SKM-1 (cell line): ENCODE results near the gene PSME3IP1.
"Not testable (repeated sequence)": the region's sequence is repeated elsewhere in the genome, so short reads cannot be mapped to it uniquely, and the experiment has no call there.

ENCODE experiments used
- DNase-seq: peaks from one replicate; lab custom pipeline; 2025; ENCODE audit not compliant: unreplicated experiment; lab: John Stamatoyannopoulos, UW

Gene PSME3IP1, protein sequence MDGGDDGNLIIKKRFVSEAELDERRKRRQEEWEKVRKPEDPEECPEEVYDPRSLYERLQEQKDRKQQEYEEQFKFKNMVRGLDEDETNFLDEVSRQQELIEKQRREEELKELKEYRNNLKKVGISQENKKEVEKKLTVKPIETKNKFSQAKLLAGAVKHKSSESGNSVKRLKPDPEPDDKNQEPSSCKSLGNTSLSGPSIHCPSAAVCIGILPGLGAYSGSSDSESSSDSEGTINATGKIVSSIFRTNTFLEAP

DNA sequence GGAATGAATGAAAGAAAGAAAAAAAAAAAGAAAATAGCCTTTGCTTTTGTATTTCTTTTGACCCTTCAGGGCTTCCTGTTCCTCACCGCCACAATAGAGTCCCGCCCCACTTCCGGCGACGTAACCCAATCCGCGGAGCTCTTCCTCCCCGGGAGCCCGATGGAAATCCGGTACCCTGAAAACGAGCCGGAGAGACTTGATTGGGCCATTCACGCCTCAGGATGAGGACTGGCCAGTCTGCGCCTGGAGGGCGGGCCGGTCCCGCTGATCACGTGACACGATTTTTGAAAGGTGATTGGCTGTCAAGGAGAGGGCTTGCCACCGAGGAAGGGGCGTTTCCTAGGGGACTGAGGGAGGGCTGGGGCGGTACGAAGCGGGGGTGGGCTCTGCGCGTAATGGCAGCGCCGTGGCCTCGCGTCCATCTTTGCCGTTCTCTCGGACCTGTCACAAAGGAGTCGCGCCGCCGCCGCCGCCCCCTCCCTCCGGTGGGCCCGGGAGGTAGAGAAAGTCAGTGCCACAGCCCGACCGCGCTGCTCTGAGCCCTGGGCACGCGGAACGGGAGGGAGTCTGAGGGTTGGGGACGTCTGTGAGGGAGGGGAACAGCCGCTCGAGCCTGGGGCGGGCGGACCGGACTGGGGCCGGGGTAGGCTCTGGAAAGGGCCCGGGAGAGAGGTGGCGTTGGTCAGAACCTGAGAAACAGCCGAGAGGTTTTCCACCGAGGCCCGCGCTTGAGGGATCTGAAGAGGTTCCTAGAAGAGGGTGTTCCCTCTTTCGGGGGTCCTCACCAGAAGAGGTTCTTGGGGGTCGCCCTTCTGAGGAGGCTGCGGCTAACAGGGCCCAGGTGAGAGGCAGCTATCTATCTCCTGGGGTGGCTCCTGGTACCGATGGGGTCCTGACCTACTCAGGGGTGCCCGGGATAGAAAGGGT lies at the start of gene PSME3IP1, which contains the start of gene RSPRY1:
Gene PSME3IP1 (minus strand): TSS at position 95 of the 927 bp plus-strand sequence. CDS start 12,185 bp downstream, outside the sequence.
Gene RSPRY1 (plus strand): TSS at position 385 of the 927 bp plus-strand sequence. CDS start 18,330 bp downstream, outside the sequence.
- DNase-seq, result peak; percentile 99

DNA sequence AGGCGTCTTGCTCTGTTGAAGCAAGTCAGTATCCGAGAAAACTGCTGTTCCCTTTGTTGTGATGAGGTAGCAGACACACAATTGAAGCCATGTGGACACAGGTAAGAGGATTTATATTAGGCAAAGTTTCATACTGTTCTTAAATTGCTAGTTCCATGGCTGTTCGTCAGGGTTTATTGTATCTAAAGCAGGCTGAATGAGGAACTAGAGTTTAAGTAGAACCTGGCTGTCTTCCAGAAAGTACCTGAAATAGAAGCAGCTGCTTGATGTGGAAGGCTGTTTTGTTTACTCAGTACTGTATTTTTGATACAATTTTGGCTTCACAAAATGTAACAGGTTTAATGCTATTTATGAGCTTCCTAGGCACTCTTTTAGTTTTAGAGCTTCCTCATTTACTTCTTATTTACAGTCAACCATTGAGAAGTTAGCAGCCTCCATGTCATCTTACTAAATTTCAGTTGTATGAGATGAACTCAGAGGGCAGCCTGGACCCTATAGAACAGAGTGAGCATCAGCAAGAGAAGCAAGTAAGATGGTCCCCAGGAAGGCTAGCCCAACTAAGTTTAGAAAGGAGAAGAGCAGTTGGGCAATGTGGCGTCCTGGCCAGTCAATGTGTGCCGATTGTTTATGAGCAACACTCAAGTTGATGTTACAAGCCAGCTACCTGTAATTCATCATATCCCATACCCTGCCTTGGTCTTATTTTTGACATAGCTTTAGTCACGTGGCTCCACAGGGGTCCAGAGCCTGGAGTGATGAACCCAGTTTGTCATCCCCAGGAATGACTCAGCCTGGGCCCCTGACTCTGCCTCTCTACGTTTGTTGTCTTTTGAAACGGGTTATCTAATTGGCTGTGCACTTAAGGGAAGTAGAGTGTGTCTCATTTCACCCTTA lies 49.5 kb upstream of the PSME3IP1 start:
- no peak for DNase-seq

DNA sequence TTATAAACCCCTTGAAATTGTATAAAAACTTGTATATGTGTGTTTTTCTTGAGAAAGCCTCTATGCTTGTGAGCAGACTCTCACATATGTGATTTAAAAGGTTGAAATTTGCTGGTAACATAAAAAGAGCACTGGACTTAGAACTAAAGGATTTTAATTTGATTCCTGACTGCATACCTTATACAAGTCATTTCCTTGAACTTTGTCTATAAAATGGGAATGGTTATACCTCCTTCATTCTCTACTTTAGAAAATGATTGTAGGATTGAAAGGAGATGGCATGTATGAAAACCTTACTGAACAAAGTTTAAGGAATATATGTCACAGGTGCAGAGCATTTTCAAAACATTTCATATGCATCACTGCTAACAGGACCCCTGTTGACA lies 48.9 kb upstream of the PSME3IP1 start:
- no peak for DNase-seq

DNA sequence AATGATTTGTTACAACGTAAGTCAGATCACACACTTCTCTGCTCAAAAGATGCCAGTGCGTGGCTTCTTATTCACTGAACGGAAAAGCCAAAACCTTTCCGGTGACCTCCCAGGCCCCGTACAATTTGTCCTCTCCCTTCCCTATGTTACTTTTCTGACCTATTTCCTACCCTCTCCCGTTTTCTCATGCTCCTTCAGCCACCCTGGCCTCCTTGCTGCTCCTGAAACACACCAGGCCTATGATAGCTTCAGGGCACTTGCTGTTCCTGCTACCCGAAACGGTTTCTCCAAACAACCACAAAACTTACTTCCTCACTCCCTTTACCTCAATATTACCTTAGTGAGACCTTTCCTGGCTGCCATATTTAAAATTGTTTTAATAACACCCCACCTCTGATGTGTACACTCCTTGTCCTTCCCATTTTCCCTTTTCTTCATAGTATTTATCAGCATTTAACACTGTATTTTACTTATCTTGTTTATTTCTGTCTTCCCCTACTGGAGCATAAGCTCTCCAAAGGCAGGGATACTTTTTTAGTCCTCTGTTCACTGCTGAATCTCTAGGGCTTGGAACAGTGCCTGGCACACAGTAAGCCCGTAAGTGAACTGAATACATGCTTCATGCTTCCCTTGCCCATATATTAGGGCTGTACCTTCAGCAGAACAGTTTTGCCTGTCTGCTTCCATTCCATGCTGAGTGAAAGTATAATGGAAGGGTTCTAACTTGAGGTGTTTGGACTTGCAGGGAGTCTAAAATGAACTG lies 48.3 kb upstream of the PSME3IP1 start:
- DNase-seq, result no peak

DNA sequence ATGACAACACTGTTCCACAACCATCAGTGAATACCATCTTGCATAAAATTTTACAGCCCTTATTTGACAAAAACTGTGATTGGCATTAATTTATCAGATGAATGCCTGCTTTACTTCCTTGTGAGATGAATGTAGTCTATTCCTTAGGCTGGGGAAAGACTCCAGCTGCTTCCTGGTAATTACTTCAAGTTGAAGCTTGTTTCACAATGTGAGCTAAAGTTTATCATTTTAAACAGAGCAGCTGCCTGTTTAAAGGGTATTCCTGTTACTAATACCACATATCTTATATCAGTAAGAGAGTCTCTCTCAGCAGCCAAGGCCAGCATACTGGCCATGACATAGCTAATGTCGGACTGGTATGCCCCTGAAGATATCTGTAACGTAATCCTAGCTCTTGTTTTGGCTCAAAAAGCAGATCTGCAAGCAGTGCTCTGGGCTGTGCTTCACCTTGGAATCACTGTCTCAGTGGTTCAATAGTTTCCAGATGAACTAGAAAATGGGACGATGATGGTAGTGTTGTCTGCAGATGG lies 46.0 kb upstream of the PSME3IP1 start:
- no peak for DNase-seq

DNA sequence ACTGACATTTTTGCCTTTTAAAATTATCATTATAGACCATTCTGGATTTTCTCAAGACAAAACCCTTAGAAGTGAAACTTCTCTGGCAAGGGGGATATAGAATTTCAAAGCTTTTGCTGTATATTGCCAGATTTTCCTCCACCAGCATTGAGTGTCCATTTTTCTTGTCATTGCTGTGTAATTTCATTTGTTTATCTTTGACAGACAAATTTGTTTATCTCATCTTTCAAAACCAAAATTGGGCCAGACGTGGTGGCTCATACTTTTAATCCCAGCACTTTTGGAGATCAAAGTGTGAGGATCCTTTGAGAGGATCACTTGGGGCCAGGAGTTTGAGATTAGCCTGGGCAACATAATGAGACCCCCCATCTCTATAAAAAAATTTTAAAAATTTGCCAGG lies 43.2 kb upstream of the PSME3IP1 start:
- DNase-seq, result no peak

DNA sequence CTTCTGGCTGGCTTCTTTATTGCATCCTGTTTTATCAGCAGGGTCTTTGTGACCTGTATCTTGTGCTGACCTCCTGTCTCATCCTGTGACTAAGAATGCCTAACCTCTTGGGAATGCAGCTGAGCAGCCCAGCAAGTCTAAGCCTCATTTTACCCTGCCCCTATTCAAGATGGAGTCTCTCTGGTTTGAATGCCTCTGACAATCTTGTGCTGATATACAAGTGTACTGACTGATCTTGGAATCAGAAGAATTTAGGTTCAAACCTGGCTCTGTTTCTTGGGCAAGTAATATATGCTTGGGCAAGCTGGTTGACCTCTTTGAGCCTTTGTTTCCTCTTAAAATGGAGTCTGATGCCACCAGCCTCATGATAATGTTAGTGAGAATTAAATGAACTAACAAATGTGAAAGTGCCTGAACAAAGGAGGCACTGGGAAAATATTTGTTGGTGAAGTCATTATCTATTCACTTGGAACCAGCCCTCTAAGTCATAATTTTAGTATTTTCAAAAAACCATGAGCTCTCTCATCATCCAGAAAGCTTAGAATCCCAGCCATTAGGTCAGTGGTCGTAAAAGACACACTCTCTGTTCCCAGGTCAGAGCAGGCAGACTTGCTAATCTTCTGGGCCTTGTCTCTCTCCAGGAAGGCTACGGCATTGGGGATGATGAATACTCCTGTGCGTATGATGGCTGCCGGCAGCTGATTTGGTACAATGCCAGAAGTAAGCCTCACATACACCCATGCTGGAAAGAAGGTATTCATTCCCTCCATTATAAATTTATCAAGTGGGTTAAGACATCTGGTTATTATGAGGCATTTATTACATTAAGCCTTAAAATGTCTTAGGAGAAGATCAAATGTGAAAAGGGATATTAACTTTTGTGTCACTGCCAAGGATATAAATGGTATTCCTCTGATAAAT lies 41.1 kb upstream of the PSME3IP1 start:
- DNase-seq, result no peak

DNA sequence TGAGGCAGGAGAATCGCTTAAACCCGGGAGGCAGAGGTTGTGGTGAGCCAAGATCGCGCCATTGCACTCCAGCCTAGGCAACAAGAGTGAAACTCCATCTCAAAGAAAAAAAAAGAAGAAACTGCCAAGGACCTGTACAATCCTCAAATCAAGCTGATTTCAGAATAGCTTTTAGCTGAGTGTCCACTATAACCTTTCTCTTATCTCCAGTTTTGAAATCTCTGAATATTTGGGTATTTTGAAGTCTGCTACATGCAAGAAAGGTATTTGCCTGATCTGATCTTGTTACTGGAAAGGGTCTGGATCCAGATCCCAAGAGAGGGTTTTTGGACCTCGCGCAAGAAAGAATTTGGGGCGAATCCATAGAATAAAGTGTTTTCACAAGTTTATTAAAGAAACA lies 40.1 kb upstream of the PSME3IP1 start:
- no peak for DNase-seq

DNA sequence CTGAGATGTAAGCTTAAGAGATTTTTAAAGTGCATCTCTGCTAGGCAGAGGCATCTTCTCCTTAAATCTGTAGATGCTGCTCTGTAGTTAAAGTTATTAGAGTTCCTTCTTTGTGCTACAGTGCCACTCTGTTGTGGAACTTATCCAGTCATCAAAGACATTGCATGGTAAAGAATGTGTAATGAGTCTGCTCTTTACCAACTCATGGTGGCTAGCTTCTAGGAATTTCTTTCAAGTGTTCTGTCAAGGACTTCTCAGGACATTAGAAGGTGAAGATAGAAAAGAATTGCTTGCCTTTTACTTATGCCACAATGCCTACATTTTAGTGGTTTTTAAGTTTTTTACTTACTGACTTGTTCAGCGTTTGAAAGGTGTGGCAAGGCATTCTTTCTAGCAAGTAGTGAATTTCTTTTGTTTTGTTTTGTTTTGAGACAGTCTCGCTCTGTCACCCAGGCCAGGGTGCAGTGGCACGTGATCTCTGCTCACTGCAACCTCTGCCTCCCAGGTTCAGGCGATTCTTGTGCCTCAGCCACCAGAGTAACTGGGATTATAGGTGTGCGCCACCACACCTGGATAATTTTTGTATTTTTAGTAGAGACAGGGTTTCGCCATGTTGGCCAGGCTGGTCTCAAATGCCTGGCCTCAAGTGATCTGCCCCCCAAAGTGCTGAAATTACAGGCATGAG lies 39.0 kb upstream of the PSME3IP1 start:
- no peak for DNase-seq

DNA sequence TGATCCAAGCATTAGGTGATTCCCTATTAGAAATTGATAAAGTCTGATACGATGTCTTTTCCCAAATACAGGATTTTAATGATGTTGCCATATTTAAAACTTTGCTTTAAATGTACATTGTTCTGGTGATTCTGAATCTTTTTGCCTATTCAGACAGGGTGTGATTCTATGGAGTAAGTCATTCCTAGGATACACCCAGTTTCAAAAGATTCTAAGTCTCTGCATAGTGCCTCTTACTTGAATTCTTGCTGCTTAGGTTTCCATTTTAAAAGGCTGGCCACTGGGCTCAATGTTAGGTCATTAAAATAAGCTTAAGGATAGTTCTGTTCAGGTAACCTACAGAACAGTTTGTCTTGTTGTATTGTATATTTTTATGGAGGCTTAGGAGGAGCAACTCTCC lies 37.2 kb upstream of the PSME3IP1 start:
- DNase-seq, result no peak

DNA sequence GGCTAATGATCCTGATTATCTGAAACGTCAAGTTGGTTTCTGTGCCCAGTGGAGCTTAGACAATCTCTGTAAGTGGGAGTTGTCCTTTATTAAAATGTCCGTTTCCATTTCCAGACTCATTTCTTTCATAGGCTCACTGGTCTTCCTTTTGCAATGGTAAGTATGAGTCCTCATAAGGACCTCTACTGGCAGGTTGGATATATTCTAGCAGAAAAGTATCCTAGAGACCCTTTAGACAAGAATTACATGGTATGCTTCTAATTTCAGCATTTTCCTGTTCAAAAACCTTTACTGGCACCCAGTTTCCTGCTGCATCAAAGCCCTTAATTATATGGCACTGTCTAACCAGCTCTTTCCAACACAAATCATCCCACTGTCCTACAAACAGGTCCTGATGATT lies 31.1 kb upstream of the PSME3IP1 start:
- DNase-seq, result no peak

DNA sequence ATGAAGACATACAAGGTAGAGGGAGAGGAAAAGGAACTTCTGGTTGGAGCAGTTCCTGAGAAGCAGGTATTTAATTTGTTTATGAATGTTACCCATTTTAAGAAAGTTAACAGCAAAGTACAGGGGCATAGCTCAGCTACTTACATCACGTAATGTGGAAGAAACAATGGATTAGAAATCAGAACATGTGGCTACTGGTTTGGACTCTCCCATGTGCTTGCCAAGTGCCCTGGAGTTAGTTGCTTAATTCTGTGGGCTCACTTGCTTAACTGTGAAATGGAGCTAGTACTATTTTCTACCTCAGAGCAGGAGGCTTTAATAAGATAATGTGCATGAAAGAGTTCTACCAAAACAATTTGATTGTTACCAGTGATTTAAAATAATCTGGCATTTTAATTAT lies 27.6 kb upstream of the PSME3IP1 start:
- DNase-seq, result no peak

DNA sequence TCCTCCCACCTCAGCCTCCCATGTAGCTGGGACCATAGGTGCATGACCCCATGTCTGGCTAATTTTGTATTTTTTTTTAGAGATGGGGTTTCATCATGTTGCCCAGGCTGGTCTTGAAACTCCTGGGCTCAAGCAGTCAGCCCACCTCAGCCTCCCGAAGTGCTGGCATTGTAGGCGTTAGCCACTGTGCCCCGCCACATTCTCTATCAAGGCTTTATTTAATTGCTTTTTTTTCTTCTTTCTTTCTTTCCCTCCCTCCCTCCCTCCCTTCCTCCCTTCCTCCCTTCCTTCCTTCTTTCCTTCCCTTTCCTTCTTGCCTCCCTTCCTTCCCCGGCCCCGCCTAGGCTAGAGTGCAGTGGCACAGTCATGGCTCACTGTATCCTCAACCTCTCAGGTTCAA lies 23.9 kb upstream of the PSME3IP1 start:
- DNase-seq, result no peak

DNA sequence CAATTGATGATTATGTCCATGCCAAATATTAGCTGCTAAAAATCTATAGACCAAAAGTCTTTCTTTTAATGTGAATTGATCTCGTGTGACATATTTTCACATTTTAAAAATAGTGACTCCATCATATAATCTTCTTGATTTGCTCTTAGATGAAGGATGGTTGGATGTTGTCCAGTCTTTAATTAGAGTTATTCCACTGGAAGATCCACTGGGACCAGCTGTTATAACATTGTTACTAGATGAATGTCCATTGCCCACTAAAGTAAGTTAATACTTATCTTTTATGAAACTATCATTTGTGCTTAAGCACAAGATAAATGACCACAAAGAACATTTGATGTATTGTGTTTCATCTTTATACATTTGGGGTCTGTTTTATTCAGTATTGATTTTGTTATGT lies 23.1 kb upstream of the PSME3IP1 start:
- DNase-seq, result no peak

DNA sequence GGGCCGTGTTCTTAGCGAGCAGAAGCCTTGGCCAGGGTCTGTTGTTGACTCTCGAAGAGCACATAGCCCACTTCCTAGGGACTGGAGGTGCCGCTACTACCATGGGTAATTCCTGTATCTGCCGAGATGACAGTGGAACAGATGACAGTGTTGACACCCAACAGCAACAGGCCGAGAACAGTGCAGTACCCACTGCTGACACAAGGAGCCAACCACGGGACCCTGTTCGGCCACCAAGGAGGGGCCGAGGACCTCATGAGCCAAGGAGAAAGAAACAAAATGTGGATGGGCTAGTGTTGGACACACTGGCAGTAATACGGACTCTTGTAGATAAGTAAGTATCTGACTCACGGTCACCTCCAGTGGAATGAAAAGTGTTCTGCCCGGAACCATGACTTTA lies 18.8 kb upstream of the PSME3IP1 start:
- no peak for DNase-seq

DNA sequence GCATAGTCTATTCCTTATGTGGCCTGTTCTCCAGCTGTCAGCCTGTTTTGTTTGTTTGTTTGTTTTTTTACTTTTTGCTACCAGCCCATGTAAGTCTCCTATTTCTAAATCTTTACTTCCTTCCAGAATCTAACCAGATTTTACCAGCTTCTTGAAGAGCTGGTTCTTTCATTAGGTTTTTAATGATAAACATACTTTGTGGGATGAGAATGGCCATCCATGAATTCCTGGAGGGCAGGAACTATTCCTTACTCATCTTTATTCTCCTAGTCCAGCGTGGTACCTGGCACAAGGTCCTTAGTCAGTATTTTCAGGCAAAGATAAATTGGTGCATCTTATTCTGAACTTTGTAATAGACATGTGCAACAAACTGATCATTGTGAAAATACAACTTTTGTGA lies 17.6 kb upstream of the PSME3IP1 start:
- no peak for DNase-seq

DNA sequence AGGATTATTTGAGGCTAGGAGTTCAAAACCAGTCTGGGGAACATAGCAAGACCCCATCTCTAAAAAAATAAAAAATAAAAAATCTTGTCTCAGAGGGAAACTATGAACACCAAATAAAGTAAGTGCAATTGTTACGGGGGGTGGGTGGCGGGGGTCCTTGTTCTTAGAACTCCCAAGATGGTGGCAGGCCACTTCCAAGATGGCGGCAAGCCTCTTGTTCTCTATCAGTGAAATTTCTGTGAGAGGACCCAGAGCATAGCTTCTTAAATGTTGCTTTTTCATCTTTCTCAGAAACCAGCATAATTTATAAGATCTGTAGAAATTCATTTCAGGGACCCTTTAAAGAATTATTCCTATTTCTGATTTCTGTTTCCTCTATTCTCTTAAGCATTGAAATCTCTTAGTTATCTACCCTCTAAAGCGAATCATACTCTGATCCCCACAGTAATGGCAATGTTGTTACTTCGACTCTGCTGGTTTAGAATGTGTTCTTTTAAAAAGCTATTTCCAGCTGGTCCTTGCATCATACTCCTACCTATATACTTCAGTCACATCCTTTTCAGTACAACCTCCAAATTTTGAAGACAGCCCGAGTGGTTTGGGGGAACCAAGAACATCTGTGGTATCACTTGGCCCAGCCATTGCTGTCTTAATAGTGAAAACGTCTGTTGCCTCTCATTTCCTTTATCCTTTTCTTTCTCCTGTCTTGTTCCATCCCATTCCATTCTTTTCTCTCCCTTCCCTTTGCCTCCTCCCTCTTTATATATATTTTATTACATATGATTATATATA lies 16.5 kb upstream of the PSME3IP1 start:
- no peak for DNase-seq

DNA sequence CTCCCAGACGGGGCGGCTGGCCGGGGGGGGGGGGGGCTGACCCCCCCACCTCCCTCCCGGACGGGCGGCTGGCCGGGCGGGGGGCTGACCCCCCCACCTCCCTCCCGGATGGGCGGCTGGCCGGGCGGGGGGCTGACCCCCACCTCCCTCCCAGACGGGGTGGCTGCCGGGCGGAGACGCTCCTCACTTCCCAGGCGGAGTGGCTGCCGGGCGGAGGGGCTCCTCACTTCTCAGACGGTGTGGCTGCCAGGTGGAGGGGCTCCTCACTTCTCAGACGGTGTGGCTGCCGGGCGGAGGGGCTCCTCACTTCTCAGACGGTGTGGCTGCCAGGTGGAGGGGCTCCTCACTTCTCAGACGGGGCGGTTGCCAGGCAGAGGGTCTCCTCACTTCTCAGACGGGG lies 15.1 kb upstream of the PSME3IP1 start:
- DNase-seq, result not testable (repeated sequence)
